ENCODE measurements around the gene PIAS1.

DNA sequence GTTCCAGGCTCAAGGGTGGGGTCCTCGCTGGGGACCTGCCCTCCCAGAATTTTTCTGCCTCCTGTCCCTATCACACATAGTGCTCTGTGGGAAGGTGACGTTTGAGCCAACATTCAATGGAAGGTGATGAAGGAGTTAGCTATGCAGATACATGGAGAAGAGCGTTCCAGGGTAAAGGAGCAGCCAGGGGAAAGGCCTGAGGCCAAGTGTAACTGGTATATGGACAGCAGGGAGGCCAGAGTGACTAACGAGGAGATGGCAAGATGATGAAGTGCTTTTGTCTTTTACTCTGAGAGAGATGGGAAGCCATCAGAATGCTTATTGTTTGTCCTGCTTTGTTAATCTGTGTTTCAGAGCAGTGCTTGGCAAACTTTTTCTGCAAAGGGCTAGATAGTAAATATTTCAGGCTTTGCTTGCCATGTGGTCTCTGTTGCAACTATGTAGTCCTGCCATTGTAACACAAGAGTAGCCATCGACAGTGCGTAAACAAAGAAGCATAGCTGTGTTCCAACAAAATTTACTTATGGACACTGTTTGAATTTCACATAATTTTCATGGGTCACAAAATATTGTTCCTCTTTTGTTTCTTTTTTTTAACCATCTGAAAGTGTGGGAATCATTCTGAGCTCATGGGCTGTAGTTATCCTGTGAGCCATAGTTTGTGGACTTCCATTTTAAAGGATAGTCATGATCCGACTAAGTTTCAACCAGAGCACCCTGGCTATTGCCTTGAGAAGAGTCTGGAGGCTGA lies 25.8 kb upstream of the PIAS1 start:
- TF ChIP-seq, protein P1, sequence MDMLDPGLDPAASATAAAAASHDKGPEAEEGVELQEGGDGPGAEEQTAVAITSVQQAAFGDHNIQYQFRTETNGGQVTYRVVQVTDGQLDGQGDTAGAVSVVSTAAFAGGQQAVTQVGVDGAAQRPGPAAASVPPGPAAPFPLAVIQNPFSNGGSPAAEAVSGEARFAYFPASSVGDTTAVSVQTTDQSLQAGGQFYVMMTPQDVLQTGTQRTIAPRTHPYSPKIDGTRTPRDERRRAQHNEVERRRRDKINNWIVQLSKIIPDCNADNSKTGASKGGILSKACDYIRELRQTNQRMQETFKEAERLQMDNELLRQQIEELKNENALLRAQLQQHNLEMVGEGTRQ (CRISPR knock-in tag; IDR thresholded peaks at IDR 0.05), result no peak
- TF ChIP-seq, protein P2, sequence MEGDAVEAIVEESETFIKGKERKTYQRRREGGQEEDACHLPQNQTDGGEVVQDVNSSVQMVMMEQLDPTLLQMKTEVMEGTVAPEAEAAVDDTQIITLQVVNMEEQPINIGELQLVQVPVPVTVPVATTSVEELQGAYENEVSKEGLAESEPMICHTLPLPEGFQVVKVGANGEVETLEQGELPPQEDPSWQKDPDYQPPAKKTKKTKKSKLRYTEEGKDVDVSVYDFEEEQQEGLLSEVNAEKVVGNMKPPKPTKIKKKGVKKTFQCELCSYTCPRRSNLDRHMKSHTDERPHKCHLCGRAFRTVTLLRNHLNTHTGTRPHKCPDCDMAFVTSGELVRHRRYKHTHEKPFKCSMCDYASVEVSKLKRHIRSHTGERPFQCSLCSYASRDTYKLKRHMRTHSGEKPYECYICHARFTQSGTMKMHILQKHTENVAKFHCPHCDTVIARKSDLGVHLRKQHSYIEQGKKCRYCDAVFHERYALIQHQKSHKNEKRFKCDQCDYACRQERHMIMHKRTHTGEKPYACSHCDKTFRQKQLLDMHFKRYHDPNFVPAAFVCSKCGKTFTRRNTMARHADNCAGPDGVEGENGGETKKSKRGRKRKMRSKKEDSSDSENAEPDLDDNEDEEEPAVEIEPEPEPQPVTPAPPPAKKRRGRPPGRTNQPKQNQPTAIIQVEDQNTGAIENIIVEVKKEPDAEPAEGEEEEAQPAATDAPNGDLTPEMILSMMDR (IDR thresholded peaks at IDR 0.05), result no peak
- TF ChIP-seq, protein P3, sequence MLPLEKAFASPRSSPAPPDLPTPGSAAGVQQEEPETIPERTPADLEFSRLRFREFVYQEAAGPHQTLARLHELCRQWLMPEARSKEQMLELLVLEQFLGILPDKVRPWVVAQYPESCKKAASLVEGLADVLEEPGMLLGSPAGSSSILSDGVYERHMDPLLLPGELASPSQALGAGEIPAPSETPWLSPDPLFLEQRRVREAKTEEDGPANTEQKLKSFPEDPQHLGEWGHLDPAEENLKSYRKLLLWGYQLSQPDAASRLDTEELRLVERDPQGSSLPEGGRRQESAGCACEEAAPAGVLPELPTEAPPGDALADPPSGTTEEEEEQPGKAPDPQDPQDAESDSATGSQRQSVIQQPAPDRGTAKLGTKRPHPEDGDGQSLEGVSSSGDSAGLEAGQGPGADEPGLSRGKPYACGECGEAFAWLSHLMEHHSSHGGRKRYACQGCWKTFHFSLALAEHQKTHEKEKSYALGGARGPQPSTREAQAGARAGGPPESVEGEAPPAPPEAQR (CRISPR knock-in tag; IDR thresholded peaks at IDR 0.05), result no peak
- TF ChIP-seq ATF1 (CRISPR knock-in tag; IDR thresholded peaks at IDR 0.05) (no peak), MYBL2 (CRISPR knock-in tag; IDR thresholded peaks at IDR 0.05) (no peak), TCF7 (CRISPR knock-in tag; IDR thresholded peaks at IDR 0.05; ENCODE audit: low read depth) (no peak)
- TF ChIP-seq, protein P4, sequence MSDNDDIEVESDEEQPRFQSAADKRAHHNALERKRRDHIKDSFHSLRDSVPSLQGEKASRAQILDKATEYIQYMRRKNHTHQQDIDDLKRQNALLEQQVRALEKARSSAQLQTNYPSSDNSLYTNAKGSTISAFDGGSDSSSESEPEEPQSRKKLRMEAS (CRISPR knock-in tag; IDR thresholded peaks at IDR 0.05), result no peak
- TF ChIP-seq, protein P5, sequence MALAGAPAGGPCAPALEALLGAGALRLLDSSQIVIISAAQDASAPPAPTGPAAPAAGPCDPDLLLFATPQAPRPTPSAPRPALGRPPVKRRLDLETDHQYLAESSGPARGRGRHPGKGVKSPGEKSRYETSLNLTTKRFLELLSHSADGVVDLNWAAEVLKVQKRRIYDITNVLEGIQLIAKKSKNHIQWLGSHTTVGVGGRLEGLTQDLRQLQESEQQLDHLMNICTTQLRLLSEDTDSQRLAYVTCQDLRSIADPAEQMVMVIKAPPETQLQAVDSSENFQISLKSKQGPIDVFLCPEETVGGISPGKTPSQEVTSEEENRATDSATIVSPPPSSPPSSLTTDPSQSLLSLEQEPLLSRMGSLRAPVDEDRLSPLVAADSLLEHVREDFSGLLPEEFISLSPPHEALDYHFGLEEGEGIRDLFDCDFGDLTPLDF (CRISPR knock-in tag; IDR thresholded peaks at IDR 0.05), result no peak

Data from WTC11 (cell line).